GM21786 (cell line): Measurements from ENCODE around the gene ADM2.

Source experiments
- ATAC-seq: cut with Tn5 transposase; IDR thresholded peaks from one replicate; pipeline ENCODE4 v1.9.1; 2021; ENCODE audit not compliant: unreplicated experiment

Gene ADM2

GRCh38 chr22:50445071-50445879, 36.1 kb upstream of the ADM2 start:
- ATAC-seq: no peak

DNA sequence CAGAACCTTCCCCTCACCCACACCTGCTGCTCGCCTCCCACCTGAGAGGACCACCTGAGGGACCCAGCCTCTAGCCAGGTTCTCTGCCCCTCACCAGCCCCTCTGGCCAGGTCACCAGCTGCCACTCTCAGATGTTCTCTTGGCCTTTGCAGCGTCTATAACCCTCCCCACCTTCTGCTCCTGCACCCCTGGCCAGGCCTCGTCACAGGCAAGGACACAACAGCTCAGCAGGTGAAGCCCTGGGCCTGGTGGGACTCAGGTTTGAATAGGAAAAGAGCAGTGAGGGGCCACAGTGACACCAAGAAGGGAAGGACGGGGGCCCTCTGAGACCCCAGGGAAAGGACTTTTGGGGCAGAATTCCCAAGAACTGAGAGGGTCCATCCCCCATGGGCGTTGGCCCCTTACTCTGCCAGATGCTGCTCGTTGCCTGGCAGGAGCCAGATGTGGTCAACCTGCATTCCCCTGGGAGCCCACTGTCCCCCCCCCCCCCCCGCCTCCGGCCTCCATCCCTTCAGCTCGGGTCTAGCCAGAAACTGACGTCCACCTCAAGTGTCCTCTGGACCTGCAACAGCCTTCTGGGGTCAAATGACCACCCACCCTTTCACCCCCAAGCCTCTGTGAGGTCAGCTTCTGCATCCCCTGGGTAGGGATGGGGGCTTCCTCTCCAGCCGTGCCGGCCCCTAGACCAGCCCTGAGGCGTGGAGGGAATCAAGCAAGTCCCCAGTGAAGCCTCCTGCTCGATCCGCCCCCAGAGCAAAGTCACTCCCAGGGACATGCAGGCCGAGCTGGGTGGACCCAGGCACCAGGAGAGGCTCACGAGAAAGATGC, 35.2 kb upstream of the ADM2 start:
- no peak for ATAC-seq

DNA sequence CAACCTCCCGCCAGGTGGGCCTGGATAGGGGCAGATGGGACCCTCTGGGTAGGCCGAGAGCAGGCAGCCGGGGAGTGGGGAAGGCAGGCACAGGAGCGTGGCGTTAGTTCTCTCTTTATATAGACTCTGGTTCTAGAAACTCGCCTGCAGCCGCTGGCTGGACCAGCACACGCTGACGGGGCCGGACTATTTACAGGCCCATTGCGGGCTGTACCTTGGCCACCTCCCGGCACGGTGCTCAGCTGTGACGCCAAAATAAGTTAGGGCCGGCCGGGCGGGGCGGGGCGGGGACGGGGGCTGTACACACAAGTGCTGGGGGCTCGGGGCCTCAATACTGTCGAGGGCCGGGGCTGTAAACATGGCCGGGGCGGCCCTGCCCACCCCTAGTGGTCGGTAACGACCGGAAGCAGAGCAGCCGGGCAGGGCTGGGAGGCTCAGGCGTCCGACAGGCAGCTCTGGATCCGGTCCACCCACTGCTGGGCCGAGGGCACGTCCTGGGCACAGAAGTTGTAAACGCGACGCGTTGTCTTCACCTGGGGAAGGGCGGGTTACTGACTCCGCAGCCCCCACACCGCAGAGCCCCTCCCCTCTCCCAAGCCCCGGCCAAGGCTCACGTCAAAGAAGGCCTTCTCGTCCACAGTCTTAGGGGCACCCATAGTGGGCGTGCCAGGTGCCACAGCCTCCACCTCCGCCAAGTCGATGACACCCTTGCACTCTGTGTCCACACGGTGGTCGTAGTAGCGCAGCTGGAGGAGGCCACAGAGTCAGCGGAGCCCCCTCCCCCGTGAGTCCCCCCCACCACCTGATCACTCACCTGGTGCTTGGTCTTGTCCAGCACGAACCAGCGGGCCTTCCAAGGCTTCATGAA, 34.4 kb upstream of the ADM2 start:
- ATAC-seq: no peak

GRCh38 chr22:50447576-50448551, 33.5 kb upstream of the ADM2 start:
- no peak for ATAC-seq

DNA sequence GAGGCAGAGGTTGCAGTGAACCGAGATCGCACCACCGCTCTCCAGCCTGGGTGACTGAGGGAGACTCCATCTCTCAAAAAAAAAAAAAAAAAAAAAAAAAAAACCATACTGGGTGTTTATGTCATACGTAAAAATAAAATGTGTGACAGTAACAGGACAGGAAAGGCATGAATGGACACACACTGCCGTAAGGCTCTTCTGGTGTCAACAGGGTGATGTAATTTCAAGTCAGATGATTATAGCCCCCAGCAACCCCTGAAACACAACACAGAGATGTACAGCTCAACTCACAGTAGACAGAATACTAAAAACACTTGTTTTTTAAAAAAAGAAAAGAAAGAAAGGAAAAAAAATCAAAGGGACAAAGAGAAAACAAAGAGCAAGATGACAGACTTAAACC, 28.7 kb upstream of the ADM2 start:
- ATAC-seq: no peak

DNA sequence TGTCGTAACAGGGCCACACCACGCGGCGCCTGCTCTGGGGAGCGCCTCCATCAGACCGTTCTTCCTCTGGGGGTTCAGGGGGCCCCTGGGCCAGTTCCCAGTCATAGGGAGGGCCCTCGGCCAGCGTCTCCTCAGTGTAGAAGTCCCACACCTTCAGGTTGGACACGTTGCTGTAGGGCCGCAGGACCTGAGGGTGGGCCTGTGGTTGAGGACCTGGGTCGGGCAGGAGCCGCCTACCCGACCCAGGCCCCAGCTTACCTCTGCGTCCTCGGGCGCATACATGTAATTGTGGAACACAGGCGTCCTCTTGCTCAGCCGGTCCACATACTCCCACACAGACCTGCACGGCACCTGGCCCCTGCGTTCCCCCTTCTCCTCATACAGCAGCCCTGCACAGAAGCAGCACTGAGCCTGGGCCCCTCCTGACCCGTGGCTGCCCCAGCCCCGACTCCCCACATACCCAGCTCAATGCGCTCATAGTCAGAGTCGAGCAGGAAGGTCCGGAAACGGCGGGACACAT, 26.7 kb upstream of the ADM2 start:
- ATAC-seq: no peak

DNA sequence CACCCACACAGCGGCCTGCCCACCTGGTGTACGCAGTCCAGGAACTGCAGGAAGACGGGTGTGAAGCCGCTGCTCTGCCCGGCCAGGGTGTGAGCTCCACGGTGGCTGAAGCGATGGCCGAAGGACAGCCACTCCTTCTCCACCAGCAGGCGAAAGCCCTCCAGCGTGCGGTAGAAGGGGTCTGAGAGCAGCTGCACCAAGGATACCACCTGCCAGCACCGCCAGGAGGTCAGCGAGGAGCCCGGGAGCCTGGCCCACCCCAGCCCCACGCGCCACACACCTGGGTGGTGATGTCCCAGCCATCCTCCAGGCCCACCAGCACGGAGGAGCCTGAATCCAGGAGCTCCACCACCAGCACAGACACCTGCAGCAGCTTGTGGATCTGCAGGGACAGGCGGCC, 26.1 kb upstream of the ADM2 start:
- no peak for ATAC-seq

- ATAC-seq: no peak
Measured at GRCh38 chr22:50456026-50456425, 25.3 kb upstream of the ADM2 start.

DNA sequence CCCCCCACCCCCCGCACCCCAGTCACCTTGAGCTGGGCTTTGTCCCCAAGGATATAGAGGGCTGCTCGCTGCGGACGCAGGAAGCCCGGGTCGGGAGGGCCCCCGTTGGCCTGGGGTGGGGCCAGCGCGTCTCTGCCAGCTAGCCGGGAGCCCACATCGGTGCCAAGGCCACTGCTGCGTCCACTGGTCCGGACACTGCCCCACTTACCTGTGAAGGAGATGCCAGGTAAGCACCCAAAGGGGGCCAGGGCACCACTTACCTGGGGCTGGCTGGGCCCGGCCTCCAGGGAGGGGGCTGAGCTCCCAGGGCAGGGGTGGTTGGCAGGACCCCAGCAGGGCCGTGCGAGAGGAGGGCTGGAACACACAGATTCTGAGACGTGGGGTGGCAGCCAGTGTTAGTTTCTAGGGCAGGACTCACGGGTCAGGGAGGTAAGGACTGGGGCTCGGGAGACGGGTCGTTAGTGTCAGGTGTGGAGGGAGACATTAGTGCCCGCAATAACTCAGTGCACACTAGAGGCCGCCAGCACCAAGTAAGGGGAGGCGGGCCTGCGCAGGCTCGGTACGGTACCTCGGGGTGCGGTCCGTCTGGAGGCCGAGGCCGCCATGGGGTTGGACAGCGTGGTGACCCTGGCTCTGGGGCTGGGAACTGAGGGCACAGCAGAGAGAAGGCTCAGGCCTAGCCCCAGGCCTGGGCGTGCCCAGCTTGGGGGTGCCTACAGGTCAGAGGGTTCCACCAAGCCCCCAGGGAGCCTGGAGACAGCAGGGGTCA, 24.7 kb upstream of the ADM2 start:
- no peak for ATAC-seq

GRCh38 chr22:50459016-50459415, 22.3 kb upstream of the ADM2 start:
- ATAC-seq: no peak

DNA sequence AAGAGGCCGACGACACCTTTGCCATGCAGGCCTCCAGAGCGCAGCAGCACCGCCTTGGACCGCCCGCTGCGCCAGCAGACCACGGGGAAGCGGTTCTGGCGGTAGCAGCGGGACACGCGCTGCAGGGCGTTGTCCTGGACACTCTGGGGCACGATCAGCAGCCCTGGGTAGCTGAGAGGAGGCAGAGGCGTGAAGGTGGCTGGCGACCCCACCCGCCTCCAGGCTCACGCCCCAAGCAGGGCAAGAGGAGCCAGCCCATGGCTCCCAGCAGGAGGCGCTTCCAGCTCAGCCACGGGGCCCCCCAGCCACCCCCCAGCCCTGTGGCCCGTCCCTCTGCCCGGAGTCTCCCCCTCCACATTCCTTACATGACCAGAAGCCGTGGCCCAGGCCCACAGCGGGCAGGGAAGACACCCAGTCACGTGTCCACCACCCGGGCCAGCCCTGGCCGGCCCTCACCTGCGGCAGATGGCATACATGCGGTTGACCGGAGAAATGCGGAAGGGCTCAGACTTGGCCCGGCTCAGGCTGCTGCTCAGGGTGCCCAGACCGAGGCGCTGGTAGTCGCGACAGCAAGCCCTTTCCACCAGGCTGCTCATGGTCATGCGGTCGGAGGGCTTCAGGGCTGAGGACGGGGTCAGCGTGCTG, 21.7 kb upstream of the ADM2 start:
- no peak for ATAC-seq

DNA sequence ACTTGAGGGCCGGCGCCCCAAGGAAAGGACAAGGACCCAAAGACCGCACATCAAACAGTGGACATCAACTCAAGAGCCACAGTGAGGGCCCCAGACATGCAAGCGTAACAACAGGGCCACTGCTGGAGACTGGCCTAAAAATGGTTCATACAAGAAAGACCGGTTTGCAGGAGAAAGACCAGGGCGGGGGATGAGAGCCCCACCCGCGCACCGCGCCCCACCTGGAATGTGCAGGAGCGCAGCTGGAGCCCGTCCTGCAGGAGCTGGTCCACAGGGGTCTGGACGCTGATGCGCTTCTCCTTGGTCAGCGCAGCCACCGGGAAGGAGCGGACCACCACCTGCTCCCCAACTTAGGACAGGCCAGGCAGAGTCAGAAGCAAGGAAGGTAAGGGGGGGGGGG, 20.4 kb upstream of the ADM2 start:
- ATAC-seq: no peak

DNA sequence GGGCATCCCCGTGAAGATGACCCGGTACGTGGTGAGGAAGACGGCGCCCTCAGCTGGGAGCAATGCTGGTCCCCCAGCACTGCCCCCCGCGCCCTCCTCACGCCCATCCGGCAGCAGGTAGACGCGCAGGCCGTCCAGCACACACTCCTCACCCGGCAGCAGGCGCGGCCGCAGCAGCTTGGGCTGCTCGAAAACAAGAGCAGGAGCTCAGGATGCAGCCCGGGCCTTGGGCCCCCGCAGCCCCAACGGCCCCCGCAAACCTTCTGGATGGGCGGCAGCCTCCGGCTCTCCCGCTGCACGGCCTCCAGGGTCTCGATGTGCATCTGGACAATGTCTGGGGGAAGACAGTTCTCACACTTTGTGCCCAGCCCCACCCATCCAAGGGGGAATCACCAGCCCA, 19.8 kb upstream of the ADM2 start:
- no peak for ATAC-seq

- no peak for ATAC-seq
Measured at GRCh38 chr22:50461979-50462540, 19.3 kb upstream of the ADM2 start.

GRCh38 chr22:50463188-50463900, 18.0 kb upstream of the ADM2 start:
- no peak for ATAC-seq

GRCh38 chr22:50464451-50464850, 16.9 kb upstream of the ADM2 start:
- ATAC-seq: no peak

GRCh38 chr22:50465066-50465930, 16.0 kb upstream of the ADM2 start:
- ATAC-seq: no peak
